ENCODE results near the gene TBCB. TPM values are rescaled to one million over a fixed set of nuclear protein-coding genes. Genes with fewer than 3 reads are reported as not detected.

The TBCB gene
- total and polyA plus RNA-seq, 3 donors from 2014 or later, result 177 to 226 (median 195) TPM

DNA sequence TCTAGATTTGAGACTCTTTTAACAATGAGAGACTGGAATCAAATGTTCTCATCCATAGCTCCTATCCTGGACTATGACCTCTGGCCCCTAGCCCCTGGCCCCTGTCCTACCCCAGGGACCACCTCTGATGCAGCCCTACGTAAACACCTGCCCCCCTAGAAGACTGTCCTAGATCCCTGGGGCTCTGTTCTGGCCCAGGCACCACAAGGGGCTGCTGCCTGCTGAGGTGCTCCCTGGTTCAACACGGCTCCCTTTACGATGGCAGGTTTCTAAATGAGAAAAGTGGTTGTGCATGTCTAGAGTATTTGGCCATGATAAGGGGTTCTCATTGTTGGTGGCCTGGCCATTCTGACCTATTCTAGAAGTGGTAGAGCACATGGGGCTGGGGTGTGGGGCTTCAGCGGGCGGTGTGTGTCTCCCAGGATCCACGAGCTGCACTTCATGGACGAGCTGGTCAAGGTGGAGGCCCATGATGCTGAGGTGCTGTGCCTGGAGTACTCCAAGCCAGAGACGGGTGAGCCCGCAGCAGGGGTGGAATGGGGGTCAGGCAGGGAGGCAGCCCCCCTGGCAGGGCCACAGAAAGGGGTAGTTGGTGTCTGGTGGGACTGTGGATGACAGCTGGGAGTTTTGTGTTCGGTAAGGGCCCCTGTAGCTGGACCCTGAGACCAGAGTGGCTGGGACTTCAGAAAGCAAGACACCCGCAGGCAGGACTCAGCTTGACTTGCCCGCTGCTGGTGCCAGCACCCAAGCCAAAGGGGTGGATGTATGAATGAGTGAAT, 30.8 kb upstream of the TBCB start:
- H3K9me3 ChIP-seq, result no peaks in the 10 kb centered on the region
- 97 to 99% methylated on average over 6 to 12 of the region's 12 CpGs for WGBS, 2 donors
- H3K4me1 ChIP-seq, result no peaks in the 10 kb centered on the region
- DNase-seq, result no peak
- H3K27me3 ChIP-seq, result no peaks in the 10 kb centered on the region
- no peak overlapping the region for H3K4me3 ChIP-seq
- intact Hi-C loops (cut with DNase I; ENCODE audit: low total_unique reads), result no loop called here
- H3K36me3 ChIP-seq (ENCODE audit: low read depth, missing control alignments), result peaks cover 4% of the 10 kb centered on the region
- H3K27ac ChIP-seq, result no peak overlapping the region
- TF ChIP-seq, protein P1, sequence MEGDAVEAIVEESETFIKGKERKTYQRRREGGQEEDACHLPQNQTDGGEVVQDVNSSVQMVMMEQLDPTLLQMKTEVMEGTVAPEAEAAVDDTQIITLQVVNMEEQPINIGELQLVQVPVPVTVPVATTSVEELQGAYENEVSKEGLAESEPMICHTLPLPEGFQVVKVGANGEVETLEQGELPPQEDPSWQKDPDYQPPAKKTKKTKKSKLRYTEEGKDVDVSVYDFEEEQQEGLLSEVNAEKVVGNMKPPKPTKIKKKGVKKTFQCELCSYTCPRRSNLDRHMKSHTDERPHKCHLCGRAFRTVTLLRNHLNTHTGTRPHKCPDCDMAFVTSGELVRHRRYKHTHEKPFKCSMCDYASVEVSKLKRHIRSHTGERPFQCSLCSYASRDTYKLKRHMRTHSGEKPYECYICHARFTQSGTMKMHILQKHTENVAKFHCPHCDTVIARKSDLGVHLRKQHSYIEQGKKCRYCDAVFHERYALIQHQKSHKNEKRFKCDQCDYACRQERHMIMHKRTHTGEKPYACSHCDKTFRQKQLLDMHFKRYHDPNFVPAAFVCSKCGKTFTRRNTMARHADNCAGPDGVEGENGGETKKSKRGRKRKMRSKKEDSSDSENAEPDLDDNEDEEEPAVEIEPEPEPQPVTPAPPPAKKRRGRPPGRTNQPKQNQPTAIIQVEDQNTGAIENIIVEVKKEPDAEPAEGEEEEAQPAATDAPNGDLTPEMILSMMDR (IDR thresholded peaks at IDR 0.05), result no peak
- no peak for TF ChIP-seq POLR2A (IDR thresholded peaks at IDR 0.05)

DNA sequence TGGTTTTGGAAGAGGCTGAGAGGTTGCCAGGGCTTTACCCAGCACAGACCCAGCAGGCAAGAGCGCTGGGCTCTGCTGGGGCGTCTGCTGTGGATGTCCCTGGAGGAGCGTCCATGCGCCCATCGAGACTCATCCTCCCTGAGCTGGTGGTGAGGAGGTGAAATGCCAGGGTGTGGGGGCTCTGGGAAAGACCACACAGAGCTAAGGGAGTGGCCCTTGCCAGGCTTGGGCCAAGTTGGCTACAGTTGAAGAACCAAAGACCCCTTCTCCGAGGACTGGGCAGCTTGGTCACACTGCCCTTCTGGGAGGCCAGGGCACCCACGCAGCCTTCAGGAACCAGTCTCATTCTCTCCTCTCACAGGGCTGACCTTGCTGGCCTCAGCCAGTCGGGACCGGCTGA, 28.9 kb upstream of the TBCB start:
- TF ChIP-seq, protein P1 (IDR thresholded peaks at IDR 0.05), result no peak
- TF ChIP-seq POLR2A (IDR thresholded peaks at IDR 0.05), result no peak
- peaks cover 4% of the 10 kb centered on the region for H3K36me3 ChIP-seq (ENCODE audit: low read depth, missing control alignments)
- no peak for DNase-seq
- H3K9me3 ChIP-seq, result no peaks in the 10 kb centered on the region
- WGBS, 2 donors, result 87 to 95% methylated on average over 9 of the region's 9 CpGs
- H3K27me3 ChIP-seq, result no peaks in the 10 kb centered on the region
- H3K4me3 ChIP-seq, result no peak overlapping the region
- intact Hi-C loops (cut with DNase I; ENCODE audit: low total_unique reads), result no loop called here
- H3K4me1 ChIP-seq, result no peaks in the 10 kb centered on the region
- no peak overlapping the region for H3K27ac ChIP-seq

DNA sequence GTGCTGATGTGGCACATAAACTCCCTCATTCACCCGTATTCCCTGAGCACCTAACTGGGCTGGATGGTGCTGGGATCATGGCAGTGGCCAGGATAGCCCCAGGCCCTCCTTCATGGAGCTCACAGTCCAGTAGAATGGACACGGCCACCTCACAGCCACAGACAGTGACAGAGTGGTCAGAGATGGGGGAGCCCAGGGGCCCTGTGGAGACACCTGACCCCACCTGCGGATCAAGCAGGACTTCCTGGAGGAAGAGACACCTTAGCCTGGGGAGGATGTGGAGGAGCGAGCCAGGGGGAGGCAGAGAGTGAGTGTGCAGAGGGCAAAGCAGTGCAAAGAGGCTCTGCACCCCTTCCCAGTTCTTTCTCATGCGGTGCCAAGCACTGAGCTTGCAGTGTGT, 25.4 kb upstream of the TBCB start:
- no peak overlapping the region for H3K4me3 ChIP-seq
- no peaks in the 10 kb centered on the region for H3K36me3 ChIP-seq (ENCODE audit: low read depth, missing control alignments)
- no peaks in the 10 kb centered on the region for H3K4me1 ChIP-seq
- 94 to 99% methylated on average over 4 to 5 of the region's 5 CpGs for WGBS, 2 donors
- H3K27ac ChIP-seq, result no peak overlapping the region
- H3K27me3 ChIP-seq, result no peaks in the 10 kb centered on the region
- intact Hi-C loops (cut with DNase I; ENCODE audit: low total_unique reads), result no loop called here
- DNase-seq, result no peak
- TF ChIP-seq, protein P1 (IDR thresholded peaks at IDR 0.05), result no peak
- TF ChIP-seq POLR2A (IDR thresholded peaks at IDR 0.05), result no peak
- no peaks in the 10 kb centered on the region for H3K9me3 ChIP-seq

DNA sequence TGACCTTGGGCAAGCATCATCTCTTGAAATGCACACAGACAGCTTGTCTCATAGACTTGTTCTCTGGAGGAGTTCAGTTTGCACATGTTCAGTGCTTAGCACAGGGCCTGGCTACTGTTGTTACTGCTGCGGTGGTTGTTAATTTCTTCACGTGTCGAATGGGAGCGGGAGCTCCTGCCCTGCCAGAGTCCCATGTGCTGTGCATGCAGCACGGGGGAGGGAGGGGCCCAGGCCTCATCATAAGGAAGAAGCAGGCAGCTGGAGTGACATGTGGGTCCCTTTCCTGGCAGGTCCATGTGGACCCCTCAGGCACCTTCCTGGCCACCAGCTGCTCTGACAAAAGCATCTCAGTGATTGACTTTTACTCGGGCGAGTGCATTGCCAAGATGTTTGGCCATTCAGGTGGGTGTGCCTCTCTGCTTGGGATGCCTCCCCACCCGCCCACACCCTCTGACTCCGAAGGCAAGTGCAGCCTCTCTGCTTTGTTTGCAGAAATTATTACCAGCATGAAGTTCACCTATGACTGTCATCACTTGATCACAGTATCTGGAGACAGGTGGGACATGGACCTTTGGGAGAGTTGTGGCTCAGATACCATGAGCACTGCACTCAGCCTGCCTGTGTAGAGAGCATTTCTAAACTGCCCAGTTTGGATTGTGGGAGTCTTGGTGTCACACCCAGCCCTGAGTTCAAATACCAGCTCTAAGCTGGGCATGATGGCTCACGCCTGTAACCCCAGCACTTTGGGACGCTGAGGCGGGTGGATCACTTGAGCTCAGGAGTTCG, 24.2 kb upstream of the TBCB start:
- DNase-seq, result no peak
- Histone ChIP-seq H3K4me1 (no peaks in the 10 kb centered on the region), H3K9me3 (no peaks in the 10 kb centered on the region), H3K36me3 (ENCODE audit: low read depth, missing control alignments) (no peaks in the 10 kb centered on the region), H3K27ac (no peak overlapping the region), H3K4me3 (no peak overlapping the region), H3K27me3 (no peaks in the 10 kb centered on the region)
- intact Hi-C loops (cut with DNase I; ENCODE audit: low total_unique reads), result no loop called here
- no peak for TF ChIP-seq POLR2A (IDR thresholded peaks at IDR 0.05)
- TF ChIP-seq, protein P1 (IDR thresholded peaks at IDR 0.05), result no peak
- WGBS, 2 donors, result 79 to 83% methylated on average over 10 to 13 of the region's 13 CpGs

Measured in testis (tissue), 3 donors.